Measurements from ENCODE around the gene MYO1E.

Gene MYO1E

DNA sequence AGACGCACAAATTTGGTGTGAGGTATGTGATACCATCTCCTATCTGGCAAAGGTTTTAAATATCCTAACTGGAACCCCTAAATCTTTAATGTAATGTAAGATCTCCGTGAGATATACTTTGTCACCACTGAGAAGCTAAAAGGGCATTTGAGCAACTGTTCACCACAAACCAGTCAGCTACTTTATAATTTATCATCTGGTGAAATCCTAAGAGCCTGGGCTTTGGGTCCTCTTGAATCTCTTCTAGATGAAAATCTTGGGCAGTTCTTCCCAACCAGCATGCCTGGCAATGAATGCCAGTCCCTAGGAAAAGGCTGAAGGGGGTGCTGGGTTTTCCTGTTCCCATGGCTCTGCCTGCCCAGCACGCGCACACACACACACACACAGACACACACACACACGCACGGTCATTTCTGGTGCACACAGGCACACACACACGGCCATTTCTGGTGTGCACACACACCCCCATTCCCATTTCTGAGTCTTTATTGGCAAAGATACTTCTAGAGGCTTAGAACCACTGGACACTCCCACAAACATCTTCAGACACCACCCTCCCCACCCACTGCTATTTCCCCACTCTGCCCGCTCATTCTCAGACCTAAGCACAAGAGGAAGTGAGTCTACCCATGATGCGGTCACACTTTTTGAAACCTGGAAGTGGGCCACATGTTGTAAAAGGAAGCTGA, 72.6 kb downstream of the MYO1E start:
- H3K4me1 ChIP-seq (ENCODE audit: control insufficient read depth, low read length) = peaks cover 47% of the 10 kb centered on the region
- peaks cover 2% of the 10 kb centered on the region; the same call in 1 of the 2 replicates for H3F3A ChIP-seq (ENCODE audit: control insufficient read depth, insufficient read depth)
- no peak for TF ChIP-seq EZH2phosphoT487 (IDR thresholded peaks at IDR 0.05; ENCODE audit: borderline replicate concordance, low read length)
- no peak for TF ChIP-seq CTCF (IDR thresholded peaks at IDR 0.05; ENCODE audit: low read depth, low read length, poor library complexity, severe bottlenecking)
- no peaks in the 10 kb centered on the region for H3K9me2 ChIP-seq (replicated peaks; ENCODE audit: control insufficient read depth, low read length)
- no peaks in the 10 kb centered on the region for H3K27me3 ChIP-seq (ENCODE audit: control insufficient read depth, low read length)
- H3K4me2 ChIP-seq (ENCODE audit: low read length) = peak overlapping the region; percentile 83
- peaks cover 51% of the 10 kb centered on the region for H3K79me2 ChIP-seq (ENCODE audit: control insufficient read depth, low read length)
- H4K20me1 ChIP-seq (ENCODE audit: control insufficient read depth, insufficient read depth, low read depth, low read length) = no peaks in the 10 kb centered on the region
- H3K36me3 ChIP-seq (ENCODE audit: control insufficient read depth, low read length) = no peaks in the 10 kb centered on the region
- H3K9me3 ChIP-seq (ENCODE audit: control insufficient read depth, insufficient read depth, low read length) = no peaks in the 10 kb centered on the region
- peak overlapping the region; percentile 61 for H3K4me3 ChIP-seq (ENCODE audit: low read length)
- H3K27ac ChIP-seq (ENCODE audit: low read depth, low read length) = peak overlapping the region; percentile 61

DNA sequence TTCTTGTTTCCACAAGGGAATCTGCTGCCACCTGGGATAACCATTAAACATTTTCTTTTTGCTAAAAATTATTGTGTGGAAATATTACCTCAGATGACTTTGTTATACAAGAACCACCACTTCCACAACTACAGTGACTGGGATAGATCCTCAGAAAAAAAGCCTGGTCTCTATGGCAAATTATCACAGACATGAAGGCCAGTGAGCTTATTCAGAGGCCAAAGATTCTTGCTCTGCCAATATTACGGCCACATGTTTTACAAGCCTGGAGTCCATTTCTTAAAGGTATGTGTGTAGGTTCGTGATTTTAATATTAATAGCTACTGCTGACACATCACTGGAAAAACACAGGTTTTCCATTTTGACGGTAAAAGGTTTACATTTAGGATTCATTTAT, 73.8 kb downstream of the MYO1E start:
- peak overlapping the region; percentile 52 for H3K4me2 ChIP-seq (ENCODE audit: low read length)
- H3K4me3 ChIP-seq (ENCODE audit: low read length) = peak overlapping the region; percentile 28
- H3K27ac ChIP-seq (ENCODE audit: low read depth, low read length) = no peak overlapping the region
- peaks cover 45% of the 10 kb centered on the region for H3K79me2 ChIP-seq (ENCODE audit: control insufficient read depth, low read length)
- H3K27me3 ChIP-seq (ENCODE audit: control insufficient read depth, low read length) = no peaks in the 10 kb centered on the region
- no peak for TF ChIP-seq EZH2phosphoT487 (IDR thresholded peaks at IDR 0.05; ENCODE audit: borderline replicate concordance, low read length)
- no peak for TF ChIP-seq CTCF (IDR thresholded peaks at IDR 0.05; ENCODE audit: low read depth, low read length, poor library complexity, severe bottlenecking)
- no peaks in the 10 kb centered on the region for H4K20me1 ChIP-seq (ENCODE audit: control insufficient read depth, insufficient read depth, low read depth, low read length)
- H3K9me3 ChIP-seq (ENCODE audit: control insufficient read depth, insufficient read depth, low read length) = no peaks in the 10 kb centered on the region
- H3K36me3 ChIP-seq (ENCODE audit: control insufficient read depth, low read length) = no peaks in the 10 kb centered on the region
- no peaks in the 10 kb centered on the region for H3K9me2 ChIP-seq (replicated peaks; ENCODE audit: control insufficient read depth, low read length)
- H3K4me1 ChIP-seq (ENCODE audit: control insufficient read depth, low read length) = peaks cover 47% of the 10 kb centered on the region
- peaks cover 2% of the 10 kb centered on the region; the same call in 1 of the 2 replicates for H3F3A ChIP-seq (ENCODE audit: control insufficient read depth, insufficient read depth)

- Histone ChIP-seq H3K27ac (ENCODE audit: low read depth, low read length) (no peak overlapping the region), H3F3A (ENCODE audit: control insufficient read depth, insufficient read depth) (peaks cover 2% of the 10 kb centered on the region; the same call in 1 of the 2 replicates), H3K9me3 (ENCODE audit: control insufficient read depth, insufficient read depth, low read length) (no peaks in the 10 kb centered on the region), H3K4me1 (ENCODE audit: control insufficient read depth, low read length) (peaks cover 47% of the 10 kb centered on the region), H3K9me2 (replicated peaks; ENCODE audit: control insufficient read depth, low read length) (no peaks in the 10 kb centered on the region), H3K4me3 (ENCODE audit: low read length) (peak overlapping the region; percentile 28), H3K4me2 (ENCODE audit: low read length) (peak overlapping the region; percentile 52), H3K79me2 (ENCODE audit: control insufficient read depth, low read length) (peaks cover 45% of the 10 kb centered on the region), H3K27me3 (ENCODE audit: control insufficient read depth, low read length) (no peaks in the 10 kb centered on the region), H4K20me1 (ENCODE audit: control insufficient read depth, insufficient read depth, low read depth, low read length) (no peaks in the 10 kb centered on the region), H3K36me3 (ENCODE audit: control insufficient read depth, low read length) (no peaks in the 10 kb centered on the region)
- TF ChIP-seq EZH2phosphoT487 (IDR thresholded peaks at IDR 0.05; ENCODE audit: borderline replicate concordance, low read length) (no peak), CTCF (IDR thresholded peaks at IDR 0.05; ENCODE audit: low read depth, low read length, poor library complexity, severe bottlenecking) (no peak)
Measured at GRCh38 chr15:59298225-59298853, 74.3 kb downstream of the MYO1E start.
